ENCODE results near the gene LRRTM3.

Gene LRRTM3

DNA sequence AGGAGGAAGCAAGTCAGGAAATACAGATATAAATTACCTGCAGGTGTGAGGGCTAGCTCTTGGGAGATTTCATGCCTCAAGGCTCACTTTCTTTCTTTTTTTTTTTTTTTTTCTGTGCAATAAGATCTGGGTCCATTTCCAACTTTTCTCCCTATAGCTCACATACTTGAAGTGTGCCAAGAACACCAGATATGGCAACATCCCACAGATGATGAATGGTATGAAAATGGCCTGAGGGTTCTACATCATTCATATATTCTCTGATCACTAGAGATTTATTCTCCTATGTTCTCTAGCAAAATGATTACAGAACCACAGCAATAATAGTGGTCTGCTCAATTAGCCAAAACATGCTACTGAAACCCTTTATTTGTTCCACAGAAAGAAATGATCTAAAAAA is 117.2 kb downstream of the LRRTM3 start:
- DNase-seq: no peak

DNA sequence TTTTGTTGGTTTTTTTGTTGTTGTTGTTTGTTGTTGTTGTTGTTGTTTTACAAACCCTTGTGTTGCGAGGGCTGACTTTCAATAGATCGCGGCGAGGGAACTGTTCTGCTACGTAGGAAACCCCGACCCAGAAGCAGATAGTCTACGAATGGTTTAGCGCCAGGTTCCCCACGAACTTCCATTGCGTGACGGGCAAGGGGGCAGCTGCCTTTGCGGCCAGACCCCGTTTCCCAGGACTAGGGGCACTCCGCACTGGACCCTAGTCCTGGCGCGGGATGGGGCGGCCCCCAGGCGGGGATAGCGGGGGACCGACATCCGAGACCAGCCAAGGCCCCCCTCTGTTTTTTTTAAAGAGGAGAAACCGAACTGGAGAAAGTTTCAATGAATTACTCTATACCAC is 119.6 kb downstream of the LRRTM3 start:
- no peak for DNase-seq

DNA sequence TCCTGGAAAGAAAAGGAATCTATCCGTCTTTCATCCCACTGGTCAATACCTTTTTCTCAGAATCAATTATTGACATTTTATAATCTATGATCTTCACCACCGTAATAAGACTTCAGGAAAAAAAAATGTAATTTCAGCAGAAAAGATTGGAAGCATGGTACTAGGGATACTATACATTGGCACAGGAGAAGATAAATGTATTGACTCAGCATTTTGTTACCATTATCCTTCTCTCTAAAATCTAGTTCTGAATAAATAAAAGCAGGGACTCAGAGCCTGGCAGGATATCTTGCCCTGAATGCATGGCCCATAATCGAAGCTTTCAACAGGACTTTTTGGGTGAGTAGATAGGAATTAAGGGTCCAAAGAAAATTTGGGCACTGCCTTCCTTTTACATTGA is 120.7 kb downstream of the LRRTM3 start:
- DNase-seq: no peak

DNA sequence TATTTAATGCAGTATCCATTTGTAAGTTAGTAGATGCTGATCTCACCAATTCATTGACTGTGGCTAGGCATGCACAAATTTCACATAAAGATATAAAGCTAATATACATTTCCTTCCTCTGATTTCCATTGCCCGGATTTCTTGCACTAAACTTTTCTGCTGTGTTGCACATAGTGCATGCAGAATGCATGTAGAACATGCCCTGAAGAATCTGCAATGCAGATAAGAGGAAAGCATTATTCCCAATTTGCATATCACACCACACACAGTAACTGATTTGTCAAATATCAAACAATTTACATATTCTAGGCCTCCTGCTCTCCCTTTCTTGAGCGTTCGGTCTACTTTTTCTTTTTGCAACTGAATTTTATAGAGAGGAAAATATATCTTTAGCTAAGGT is 124.2 kb downstream of the LRRTM3 start:
- no peak for DNase-seq

DNA sequence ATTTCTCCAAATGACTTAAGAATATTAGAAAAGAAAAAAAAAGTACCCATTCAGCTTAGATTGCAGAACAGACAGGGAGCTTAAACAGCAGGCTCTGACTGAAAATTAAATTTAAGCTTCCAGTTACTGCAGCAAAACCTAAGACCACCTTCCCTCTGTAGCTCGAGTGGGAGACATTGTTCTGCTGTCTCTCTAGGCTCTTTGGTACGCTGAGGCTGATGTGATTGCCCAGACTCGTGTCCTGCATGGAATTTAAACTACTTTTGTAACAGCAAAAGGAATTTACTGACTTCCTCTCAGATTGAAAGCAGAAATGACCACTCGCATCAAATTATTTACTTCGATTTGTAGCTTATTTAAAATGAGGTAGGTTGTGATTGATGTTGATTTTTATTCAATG is 124.6 kb downstream of the LRRTM3 start:
- no peak for DNase-seq

DNA sequence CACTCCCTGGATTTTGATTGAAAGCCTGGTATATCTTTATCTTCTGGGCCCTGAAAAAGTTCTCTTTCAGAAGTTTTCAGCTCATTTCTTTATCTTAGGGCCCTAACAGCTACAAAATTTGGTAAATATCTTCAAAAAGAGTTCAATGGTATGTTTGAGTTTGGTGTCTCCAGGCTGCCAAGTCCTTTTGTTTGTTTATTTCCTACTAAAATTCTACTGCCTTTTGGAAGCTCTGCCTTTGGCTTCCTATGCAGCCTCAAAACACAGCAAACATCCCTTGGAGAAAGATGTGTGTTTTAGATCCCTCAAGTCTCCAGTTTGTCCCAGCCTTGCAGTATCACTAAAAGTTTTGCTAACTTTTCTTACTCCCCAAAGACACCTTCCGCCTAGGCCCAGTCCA is 146.8 kb downstream of the LRRTM3 start:
- DNase-seq: no peak

DNA sequence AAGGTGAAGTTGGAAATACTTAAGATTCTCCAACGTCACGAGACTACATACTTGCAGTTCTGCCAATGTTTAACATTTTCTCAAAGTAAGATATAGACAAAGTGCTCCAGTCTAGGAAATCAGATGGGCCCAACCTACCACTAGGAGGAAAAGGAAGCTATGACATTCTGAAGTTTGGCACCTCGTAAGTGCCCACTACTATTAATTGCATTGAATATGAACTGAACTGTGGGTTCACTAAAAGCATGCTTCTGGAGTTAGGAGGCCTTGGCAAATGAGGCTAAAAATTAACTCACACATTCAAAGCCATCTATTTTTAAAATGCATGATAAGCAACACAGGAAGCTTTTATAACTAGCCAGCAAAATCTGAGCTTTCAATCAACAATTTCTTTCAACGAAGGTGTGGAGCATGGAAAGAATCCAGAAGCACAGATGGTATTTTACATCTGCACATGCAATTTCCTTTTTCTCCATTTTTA is 149.7 kb downstream of the LRRTM3 start:
- no peak for DNase-seq

DNA sequence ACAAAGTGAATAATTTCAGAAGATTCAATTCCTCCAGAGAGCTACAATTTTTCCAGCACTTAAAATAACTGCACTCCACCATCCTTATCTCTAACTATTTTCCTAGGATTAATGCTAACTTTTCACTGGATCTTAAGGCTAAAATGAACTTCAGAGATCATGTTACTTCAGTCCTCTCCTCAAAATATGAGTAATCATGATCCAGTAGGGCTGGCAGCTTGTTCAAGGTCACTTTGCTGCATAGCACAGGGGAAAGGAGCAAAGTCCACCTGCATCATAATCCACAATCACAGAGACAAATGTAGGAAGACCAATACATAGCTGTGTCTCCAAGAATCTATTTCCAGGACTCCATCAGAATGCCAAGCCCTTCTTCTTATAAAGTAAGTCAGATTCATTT is 150.3 kb downstream of the LRRTM3 start:
- no peak for DNase-seq

DNA sequence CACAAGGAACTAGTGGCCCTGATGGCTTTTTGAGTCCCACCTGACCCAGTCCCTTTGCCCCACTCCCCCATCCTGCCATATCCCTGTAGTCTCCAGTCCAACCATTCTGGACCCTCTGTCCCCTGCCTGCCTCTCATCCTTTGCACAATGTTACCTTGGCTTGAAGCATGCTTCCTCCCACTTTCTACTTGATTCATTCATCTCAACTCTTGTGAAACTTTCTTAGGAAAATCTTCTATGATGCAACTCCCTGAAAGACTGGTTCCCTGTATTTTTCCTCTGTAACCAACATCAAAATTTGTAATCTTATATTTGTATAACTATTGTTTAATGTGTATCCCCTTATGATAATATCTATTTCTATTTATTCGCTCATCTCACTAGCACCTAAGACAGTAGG is 151.5 kb downstream of the LRRTM3 start:
- DNase-seq: no peak

DNA sequence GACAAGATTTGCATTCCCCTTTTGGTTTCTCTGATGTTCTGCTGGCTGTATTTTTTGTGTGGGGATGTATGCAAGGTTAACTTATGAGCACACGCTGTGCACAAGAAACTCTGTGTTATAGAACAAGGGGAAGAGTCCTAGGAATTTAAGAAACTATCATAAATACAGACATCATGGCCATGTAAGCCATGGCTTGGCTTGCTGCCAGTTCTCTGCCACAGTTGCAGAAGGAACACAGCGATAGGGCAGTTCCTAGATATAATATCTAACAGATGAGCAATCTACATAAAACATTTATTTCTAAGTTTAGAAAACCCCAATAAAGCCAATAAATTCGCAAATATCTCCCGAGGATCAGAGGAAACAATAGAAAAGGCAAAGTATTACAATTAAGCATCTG is 153.3 kb downstream of the LRRTM3 start:
- no peak for DNase-seq

DNA sequence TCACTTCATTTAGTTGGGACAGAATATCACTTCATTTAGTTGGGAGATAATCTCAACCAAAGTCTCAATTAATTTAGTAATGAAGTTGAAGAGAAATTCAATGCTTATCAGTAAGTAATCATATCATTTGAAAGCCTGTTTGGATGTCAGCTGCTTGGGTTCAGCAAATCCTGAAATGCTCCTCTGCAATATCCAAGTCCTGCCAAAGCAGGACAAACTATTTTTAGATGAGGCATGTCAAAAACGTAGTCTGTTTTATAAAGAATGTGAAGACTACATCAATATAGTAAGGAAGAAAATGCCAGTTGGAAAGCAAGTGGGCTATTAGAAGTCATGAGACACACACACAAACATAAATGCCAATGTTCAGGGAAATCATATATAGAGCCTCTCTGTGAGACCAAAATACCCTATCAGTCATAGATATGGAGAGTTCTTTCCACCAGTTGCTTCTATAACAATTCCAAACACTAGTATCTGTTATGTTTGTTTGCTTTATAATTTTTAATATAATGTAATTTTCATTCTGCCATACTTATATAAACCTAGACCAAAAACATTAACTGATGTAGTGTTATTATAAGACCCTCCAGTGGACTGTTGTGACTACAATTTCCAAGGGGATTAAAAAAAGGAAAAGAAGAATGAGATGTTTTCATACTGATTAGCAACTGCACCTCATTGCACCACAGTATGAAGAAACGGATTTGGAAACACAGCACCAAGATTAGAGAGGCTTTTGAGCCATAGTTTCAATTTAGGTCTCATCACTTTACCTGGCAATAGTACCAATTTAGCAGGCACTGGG is 160.7 kb downstream of the LRRTM3 start:
- no peak for DNase-seq

DNA sequence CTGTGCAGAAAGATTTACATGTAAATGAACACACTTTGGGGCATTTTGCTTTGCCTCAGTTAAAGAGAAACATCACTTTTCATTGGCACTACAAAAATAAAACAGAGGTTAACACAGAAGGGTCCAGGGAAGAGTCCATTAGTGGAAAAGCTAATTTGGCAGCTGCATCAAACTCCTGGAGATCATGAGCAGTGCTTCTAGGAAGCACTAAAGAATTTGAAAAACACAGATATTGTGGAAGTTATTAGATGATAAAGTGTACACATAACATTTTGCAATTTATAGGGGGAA is 161.2 kb downstream of the LRRTM3 start:
- no peak for DNase-seq

DNA sequence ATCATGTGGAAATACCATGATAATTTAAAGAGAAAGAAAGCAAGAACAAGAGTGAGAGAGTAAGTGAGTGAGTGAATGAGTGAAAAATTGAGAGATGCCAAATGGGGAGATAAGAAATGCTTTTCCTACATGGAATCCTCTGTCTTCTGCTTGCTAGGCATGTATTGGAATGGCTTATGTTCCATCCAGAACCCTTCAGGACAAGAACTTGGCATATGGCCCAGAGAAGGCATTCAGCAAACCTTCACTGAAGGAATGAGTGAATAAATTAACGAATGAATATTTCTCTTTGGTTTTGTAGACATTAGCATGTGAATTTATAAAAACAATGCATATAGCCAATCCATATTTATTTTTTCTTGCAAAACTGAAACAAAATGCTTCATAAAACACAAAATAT is 162.2 kb downstream of the LRRTM3 start:
- no peak for DNase-seq

DNA sequence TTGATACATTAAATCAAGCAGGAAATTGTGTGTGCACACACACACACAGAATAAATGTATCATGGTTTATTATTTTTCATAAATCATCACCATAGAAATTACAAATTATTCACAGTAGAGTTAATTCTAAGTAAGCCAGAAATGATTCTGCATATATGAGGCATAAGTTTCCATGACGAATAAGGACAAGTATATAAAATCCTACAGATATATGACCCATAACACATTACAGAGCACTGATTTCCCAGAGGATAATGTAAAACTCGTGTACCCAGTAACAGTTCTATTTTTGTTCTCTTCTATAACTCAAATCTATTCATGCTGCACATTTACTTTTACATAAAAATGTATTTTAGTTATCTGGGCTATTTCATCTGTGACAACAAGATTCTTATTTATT is 169.7 kb downstream of the LRRTM3 start:
- DNase-seq: no peak

DNA sequence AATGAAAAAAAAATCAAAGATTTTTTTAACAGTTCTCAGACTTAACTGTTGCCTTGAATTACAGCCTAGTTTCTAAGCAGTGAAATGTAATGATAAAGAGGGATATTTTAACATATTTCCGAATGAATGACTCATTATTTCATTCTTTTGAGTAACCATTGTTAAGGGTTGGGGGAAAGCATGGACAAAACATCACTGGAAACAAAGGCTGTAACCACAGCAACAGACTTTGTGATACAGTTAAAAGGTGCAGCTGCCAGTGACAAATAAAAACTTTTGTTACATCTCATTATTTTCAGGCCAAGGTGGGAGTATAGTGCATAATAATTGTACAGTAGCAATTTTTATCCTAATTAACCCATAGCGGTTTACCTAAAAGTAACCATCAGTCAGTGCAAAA is 172.6 kb downstream of the LRRTM3 start:
- no peak for DNase-seq

DNA sequence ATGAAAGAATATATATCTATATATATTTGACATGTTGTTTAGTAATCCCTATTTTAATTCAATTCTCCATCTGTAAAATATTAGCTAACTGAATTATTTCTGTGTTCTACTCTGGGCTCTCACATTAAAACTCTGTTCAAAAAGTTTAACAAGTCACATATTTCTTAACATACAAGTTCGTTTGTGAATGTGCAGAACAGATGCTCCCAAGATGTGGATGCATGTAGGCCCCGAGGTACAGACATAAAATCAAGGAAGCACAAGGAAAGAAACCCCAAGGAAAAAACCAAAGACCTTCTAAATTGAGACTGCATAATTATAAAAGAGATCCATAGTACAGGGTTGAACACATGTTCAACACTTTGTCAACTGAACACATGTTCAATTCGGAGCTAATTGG is 175.1 kb downstream of the LRRTM3 start:
- no peak for DNase-seq

DNA sequence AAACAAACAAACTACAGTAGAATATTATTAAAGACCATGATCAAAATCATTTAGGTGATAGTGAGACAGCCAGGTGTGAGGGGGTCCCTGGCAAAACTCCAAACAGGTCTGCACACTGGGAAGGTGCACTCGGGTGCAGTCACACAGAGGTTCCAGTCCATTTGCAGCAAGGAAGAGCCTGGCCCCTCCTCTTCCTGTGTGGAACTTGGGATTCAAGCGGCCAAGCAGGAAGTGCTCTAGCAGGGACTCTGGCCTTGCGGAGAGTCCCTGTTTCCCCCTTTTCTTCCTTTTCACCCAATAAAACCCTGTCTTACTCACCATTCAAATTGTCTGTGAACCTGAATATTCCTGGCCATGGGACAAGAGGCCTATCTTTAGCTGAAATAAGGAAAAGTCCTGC is 181.8 kb downstream of the LRRTM3 start:
- no peak for DNase-seq

DNA sequence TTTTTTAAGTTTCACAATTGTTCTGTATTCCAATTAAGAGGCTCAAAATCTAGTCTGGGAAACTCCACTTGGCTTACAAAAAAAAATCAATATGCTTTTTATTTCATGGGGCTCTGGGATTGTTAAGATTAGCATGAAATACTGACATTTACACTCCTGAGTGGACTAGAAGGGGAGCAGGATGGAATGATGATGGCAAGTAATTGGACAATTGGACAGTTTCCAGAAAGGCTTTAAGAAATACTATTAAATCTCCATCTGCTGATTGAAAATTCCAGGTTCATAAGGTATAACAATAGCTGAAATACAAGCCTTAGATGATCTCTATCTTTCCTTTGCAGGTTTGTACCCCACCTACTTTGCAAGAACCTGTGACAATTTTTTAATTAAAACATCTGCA is 184.4 kb downstream of the LRRTM3 start:
- DNase-seq: no peak

DNA sequence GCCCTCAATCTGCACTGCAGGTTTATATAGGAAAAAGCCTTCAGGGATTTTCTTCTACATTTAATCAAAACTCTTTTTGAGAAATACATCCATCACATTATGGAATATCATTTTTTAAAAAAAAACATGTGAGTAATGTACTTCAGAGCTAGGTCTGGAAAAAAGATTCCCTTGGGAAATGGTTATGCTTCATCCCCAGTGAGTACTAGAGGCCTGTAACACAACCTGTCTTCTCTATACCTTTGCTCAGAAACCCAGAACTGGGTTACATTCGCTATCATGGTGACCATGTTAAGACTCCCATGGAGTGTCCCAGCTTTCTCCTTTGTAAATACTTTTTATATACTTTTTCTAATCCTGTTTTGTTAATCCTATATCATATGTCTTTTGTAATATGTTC is 186.9 kb downstream of the LRRTM3 start:
- DNase-seq: no peak

DNA sequence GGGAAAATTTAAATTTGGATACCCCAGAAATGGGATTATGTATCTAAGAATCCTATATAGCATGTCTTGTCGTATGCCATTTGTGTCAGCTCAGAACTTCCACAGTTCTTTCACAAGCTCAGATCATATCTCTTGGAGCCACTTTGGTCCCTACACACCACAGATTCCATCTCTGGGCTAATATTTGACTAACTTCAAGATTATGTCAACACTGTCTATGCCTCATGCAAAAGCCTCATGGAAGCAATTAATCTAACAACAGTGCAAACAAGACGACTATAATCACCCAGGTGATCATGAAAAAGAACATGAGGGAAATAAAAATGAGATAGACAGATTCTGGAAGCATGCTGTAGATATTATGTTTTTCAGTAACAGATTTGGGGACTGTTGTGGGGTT is 189.1 kb downstream of the LRRTM3 start:
- DNase-seq: no peak

DNA sequence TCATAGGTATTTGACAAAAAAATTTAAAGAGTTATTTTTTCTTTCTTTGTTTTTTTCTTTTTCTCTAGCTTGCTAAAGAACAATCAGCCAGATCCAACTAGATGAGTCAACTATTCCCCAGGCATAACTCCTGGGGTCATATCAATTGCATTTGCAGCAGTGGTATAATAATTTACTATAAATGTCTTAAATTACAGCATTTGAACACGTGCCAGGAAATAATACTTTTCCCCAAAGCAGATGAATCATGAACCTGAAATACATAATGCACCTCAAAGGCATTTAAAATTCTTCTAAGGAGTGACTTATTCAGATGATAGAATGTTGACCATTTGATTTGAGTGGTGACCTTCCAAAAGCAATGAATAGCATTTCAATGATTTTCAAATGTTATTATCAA is 190.1 kb downstream of the LRRTM3 start:
- no peak for DNase-seq

DNA sequence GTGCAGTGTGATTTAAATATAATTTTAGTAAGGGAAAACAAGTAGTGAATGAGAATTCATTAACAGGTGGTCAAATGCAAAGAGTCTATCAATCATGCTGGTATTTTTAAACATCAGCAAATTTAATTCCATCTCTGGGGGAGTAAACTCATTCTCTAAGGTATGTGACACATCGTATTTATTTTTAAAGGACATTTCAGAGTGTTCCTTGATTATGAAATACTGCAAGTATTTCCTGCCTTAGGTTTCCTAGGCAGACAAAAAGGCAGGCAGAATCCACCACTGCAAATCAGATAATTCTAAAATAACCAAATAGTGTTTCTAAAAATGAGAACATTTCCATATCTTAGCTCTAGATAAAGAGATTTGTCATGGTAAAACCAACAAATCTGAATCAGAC is 193.8 kb downstream of the LRRTM3 start:
- DNase-seq: no peak

DNA sequence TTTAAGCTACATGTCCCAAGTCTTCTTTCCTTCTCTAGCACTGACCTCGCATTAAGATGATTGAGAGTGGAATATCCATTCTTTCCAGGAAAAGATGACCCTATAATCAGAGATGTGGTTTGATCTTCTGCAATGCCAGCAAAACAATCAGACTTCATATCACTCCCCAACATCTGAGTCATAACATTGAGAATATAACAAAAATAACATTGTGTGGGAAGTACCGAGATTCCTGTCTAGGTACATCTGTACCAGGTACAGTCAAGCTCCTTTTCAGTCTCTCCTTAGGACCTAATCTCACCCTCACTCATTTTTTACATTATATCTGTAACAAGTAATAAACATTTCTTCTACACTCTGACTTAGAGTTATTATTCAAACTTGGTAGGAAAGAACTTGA is 201.6 kb downstream of the LRRTM3 start:
- DNase-seq: no peak

DNA sequence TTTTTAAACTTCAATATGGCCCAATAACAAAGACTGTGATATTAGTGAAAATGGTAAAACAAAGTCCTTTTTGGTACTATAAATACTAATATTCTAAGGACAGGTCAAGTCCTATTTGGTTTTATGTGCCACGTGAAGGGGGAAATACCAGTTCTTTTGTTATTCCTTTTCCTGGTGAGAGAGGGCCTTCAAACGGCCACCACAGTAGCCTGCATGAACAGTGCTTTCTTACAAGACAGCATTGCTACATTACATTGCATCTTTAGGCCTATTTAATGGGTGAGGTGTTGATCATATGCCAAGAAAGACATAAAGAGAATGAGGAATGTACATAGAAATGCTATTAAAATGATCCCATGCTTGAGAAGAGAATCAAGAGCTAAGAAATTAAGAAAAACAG is 214.8 kb downstream of the LRRTM3 start:
- DNase-seq: no peak

DNA sequence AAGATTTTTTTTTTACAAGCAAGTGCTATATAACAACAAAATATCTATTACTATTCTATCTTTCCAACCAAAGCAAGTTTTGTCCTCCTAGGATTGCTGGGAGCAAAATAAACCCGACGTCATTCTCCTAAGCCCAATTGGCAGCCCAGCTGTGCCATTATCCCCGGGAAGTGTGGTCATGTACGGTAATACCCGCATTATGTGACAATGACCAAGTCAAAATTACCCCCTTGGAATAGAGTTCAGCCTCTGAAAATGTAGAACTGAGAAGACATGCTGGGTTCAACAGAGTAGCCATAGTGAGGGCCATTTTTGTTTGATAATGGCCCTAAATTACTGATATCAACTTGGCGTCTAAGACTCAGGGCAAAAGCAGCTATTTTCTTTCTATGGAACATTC is 215.5 kb downstream of the LRRTM3 start:
- DNase-seq: no peak

DNA sequence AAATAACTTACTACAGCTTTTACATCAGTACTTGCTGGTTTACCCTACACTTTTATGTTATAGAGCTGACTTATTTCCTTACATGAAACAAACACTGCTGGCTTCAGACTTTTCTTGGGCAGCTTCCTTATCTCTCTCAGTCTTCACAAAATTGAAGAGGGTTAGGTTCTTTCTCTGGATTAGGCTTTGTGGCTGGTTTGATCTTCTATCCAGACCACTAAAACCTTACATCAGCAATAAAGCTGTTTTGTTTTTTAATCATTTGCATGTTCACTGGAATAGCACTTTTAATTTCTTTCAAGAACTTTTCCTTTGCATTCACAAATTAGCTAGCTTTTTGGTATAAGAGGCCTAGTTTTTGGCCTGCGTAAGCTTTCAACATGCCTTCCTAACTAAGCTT is 218.7 kb downstream of the LRRTM3 start:
- DNase-seq: no peak
